Osteoblast (primary cell): ENCODE data around the gene MEGF8. TPM values are rescaled to one million over a fixed set of nuclear protein-coding genes. Genes with fewer than 3 reads are reported as not detected.

Experiments
- DNase-seq: peaks from one replicate; pipeline ENCODE4 v3.0.0; 2011; ENCODE audit warnings: low spot score, mixed read lengths; ENCODE audit not compliant: insufficient read length; ENCODE audit errors: missing footprints
- H2AFZ ChIP-seq: 2 replicates; pipeline ENCODE4 v1.6.0; 2011; ENCODE audit warnings: mild to moderate bottlenecking, low read length
- H3K27ac ChIP-seq: 2 replicates; pipeline ENCODE4 v1.5.1; 2011; ENCODE audit warnings: mild to moderate bottlenecking, low read depth, low read length, moderate library complexity
- H3K27me3 ChIP-seq: 2 replicates; pipeline ENCODE4 v1.6.0; 2012; ENCODE audit warnings: mild to moderate bottlenecking, control low read depth, inconsistent platforms, low read length, moderate library complexity; ENCODE audit not compliant: insufficient read depth
- H3K36me3 ChIP-seq: 2 replicates; pipeline ENCODE4 v1.5.1; 2011; ENCODE audit warnings: mild to moderate bottlenecking, low read length, control low read depth, moderate library complexity; ENCODE audit not compliant: insufficient read depth
- H3K4me1 ChIP-seq: 2 replicates; pipeline ENCODE4 v1.5.1; 2011; ENCODE audit warnings: mild to moderate bottlenecking, low read length, control low read depth, moderate library complexity; ENCODE audit not compliant: insufficient read depth
- H3K4me2 ChIP-seq: 2 replicates; pipeline ENCODE4 v1.6.0; 2011; ENCODE audit warnings: mild to moderate bottlenecking, low read length; ENCODE audit not compliant: insufficient read depth
- H3K4me3 ChIP-seq: fragments of 200-600 bp; sonication (generic); 3 replicates; pipeline ENCODE4 v1.5.1; 2012; ENCODE audit warnings: mild to moderate bottlenecking, low read length, inconsistent platforms; ENCODE audit not compliant: insufficient read depth
- H3K79me2 ChIP-seq: 2 replicates; pipeline ENCODE4 v1.6.0; 2012; ENCODE audit warnings: mild to moderate bottlenecking, low read length, control low read depth, inconsistent platforms; ENCODE audit not compliant: insufficient read depth
- H3K9me3 ChIP-seq: 2 replicates; pipeline ENCODE4 v1.5.1; 2011; ENCODE audit warnings: low read depth, low read length, control low read depth
- H4K20me1 ChIP-seq: 2 replicates; pipeline ENCODE4 v1.6.0; 2012; ENCODE audit warnings: mild to moderate bottlenecking, low read length, control low read depth; ENCODE audit not compliant: insufficient read depth
- total RNA-seq: library from RNA; depleted of rRNA; stranded (reverse); fragments of >200 nt; gene quantifications from 2 replicates; pipeline ENCODE4 v1.2.3, GENCODE V29; 2012
- TF ChIP-seq, protein P1 (sequence below): IDR thresholded peaks from 2 replicates; pipeline ENCODE4 v1.5.1; 2011; ENCODE audit warnings: mild to moderate bottlenecking, low read depth, low read length, moderate library complexity; ENCODE audit errors: extremely low read depth

Gene MEGF8
- total RNA-seq, 1 donor = 30.0 TPM

DNA sequence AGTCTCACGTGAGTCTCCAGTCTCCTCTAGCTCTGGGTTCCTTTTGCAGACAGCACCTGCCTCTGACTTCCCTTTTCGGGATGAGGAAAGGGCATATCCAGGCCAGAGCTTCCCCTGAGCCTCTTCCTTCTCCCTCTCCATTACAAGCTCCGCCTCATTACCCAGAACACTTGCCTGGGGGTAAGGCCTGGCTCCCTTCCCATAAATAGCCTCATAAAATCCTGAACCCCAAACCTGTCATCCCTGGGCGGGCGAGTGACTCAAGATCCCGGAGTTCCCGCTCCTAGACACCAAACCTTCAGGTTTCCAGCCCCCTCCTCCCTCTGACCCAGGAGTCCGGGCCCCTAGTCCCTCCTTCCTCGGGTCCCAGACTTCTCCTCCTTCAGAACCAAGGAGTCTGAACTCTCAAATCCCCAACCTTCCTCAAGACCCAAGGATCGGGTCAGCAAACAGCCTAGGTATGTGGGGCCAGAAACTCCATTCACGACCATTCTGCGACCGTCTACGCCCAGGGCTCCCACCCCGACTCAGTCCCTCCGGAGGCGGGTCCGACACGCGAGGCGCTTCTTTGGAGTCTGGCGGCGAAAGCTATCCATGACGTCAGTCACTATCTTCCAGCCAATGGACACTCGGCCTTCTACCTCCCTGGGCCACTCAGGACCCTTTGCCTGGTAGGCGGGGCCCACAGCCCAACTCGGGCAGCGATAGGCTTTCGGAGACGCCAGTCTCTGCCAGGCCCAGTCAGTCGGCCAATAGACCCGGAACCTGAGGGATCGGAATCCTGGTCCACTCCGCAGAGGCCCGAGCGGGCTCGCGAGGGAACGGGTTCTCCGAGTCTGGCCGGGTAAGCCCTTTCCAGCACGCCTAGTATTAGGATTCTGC lies 71.2 kb downstream of the MEGF8 start:
- peaks cover 7% of the 10 kb centered on the region for H3K79me2 ChIP-seq
- peak; percentile 100 for DNase-seq
- H3K4me2 ChIP-seq = peak overlapping the region; percentile 98
- H2AFZ ChIP-seq = peak overlapping the region; percentile 95
- TF ChIP-seq, protein P1, sequence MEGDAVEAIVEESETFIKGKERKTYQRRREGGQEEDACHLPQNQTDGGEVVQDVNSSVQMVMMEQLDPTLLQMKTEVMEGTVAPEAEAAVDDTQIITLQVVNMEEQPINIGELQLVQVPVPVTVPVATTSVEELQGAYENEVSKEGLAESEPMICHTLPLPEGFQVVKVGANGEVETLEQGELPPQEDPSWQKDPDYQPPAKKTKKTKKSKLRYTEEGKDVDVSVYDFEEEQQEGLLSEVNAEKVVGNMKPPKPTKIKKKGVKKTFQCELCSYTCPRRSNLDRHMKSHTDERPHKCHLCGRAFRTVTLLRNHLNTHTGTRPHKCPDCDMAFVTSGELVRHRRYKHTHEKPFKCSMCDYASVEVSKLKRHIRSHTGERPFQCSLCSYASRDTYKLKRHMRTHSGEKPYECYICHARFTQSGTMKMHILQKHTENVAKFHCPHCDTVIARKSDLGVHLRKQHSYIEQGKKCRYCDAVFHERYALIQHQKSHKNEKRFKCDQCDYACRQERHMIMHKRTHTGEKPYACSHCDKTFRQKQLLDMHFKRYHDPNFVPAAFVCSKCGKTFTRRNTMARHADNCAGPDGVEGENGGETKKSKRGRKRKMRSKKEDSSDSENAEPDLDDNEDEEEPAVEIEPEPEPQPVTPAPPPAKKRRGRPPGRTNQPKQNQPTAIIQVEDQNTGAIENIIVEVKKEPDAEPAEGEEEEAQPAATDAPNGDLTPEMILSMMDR = no peak
- peaks cover 5% of the 10 kb centered on the region for H4K20me1 ChIP-seq
- H3K36me3 ChIP-seq = no peaks in the 10 kb centered on the region
- H3K9me3 ChIP-seq = no peaks in the 10 kb centered on the region
- peak overlapping the region; percentile 98 for H3K27ac ChIP-seq
- peak overlapping the region; percentile 74 for H3K4me3 ChIP-seq
- H3K27me3 ChIP-seq = no peaks in the 10 kb centered on the region
- H3K4me1 ChIP-seq = peaks cover 18% of the 10 kb centered on the region

DNA sequence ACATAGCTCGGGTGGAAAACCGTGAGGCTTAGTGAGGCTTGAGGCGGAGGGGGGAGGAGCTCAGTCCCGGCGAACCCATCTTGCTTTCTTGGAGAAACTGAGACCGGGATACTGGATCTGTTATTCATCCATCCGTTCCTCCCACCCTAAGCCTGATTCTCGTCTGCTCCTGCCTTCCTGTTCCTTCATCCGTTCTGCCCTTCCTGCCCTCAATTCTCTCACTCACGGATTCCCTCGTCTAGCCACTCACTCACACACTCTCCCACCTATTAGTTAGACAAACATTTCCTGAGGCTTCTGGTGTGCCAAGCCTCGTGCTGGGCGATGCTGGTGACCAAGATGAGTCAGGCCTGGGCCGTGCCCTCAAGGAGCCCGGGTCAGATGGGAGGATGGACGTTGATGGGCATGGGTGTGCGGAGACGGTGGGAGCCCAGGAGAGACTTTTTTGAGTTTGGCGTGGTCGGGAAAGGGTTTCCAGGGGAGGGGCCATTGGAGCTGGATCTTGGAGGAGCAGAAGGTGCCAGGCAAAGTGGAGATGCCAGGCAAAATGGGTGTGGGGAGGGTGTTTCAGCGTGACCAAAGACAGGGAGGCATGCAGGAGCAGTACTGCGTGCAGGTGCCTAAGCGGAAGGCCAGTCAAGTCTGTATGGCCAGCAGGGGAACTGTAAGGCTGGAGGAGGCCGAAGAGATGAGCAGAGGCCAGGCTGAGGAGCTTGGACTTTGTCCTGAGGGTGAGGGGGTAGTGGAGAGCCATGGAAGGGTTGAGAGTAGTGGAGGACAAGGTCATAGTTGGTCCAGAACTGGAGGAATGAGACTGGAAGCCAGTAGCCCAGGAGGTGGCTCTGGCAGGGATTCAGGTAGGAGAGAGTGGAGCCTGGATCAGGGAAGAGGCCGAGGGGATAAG lies 72.1 kb downstream of the MEGF8 start:
- Histone ChIP-seq H3K9me3 (no peaks in the 10 kb centered on the region), H3K27me3 (no peaks in the 10 kb centered on the region), H3K36me3 (no peaks in the 10 kb centered on the region), H4K20me1 (peaks cover 5% of the 10 kb centered on the region), H2AFZ (peak overlapping the region; percentile 93), H3K4me2 (peak overlapping the region; percentile 98), H3K79me2 (peaks cover 7% of the 10 kb centered on the region), H3K4me1 (peaks cover 18% of the 10 kb centered on the region), H3K27ac (peak overlapping the region; percentile 98), H3K4me3 (peak overlapping the region; percentile 74)
- TF ChIP-seq, protein P1 = no peak
- DNase-seq = peak; percentile 54

DNA sequence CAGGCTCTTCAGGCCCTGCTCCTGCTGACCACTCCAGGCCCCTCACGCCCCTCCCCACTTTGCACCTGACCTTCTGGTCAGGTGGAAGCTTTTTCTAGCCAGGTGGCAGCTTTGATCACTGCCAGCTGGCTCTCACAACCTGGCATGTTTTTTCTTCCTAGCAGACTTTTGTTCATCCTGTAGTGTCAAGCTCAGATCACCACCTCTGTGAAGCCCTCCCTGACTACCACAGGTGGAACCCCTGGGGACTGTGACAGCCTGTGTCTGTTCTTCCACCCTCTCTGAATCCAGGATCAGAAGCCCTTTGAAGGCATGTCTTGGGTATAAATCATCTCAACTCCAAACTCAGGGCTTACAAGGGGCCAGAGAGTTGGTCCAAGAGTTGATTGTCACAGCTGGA lies 75.0 kb downstream of the MEGF8 start:
- Histone ChIP-seq H3K4me3 (no peak overlapping the region), H3K4me2 (no peak overlapping the region), H3K27me3 (no peaks in the 10 kb centered on the region), H2AFZ (no peak overlapping the region), H3K79me2 (peaks cover 7% of the 10 kb centered on the region), H3K36me3 (no peaks in the 10 kb centered on the region), H3K27ac (no peak overlapping the region), H3K9me3 (no peaks in the 10 kb centered on the region), H4K20me1 (peaks cover 5% of the 10 kb centered on the region), H3K4me1 (peaks cover 18% of the 10 kb centered on the region)
- TF ChIP-seq, protein P1 = no peak
- DNase-seq = peak; percentile 62
